ENCODE results near the gene RSBN1. TPM values are rescaled to one million over a fixed set of nuclear protein-coding genes. Genes with fewer than 3 reads are reported as not detected.

The RSBN1 gene
- total RNA-seq, 1 experiment from 2014 or later: 16.6 TPM

DNA sequence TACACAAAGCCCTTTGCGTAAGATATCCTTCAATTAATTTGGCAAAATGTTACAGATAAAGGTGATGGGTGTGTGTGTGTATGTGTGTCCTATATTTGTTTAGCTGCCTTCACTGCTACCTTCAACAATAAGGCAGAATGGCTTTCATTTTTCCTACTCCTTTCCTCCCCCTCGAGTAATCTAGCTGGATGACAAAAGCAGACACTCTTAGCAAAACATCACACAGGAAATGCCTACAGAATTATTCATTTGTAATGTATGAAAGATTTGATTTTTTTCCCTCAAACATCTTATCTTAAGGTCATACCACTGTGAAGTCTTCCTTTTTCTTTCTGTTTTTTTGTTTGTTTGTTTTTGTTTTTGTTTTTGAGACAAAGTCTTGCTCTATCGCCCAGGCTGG, 48.6 kb upstream of the RSBN1 start:
- no peak overlapping the region for H2AFZ ChIP-seq (ENCODE audit: low read depth, low read length, poor library complexity, severe bottlenecking)
- no peaks in the 10 kb centered on the region for H3K36me3 ChIP-seq (ENCODE audit: control insufficient read depth in 1 of 2, insufficient read depth in 2 of 2, low read length in 2 of 2)
- BruUV-seq (replicated peaks): no TSS peak
- H4K20me1 ChIP-seq (ENCODE audit: insufficient read depth): no peaks in the 10 kb centered on the region
- intact Hi-C loops (cut with micrococcal nuclease): no loop called here
- H3K4me2 ChIP-seq (ENCODE audit: low read length): no peak overlapping the region
- H3K9me2 ChIP-seq (ENCODE audit: insufficient read depth): no peaks in the 10 kb centered on the region
- H3K27ac ChIP-seq (ENCODE audit: low read depth, low read length): no peak overlapping the region
- ChIA-PET POLR2A (no interaction called here), CTCF (no interaction called here), RAD21 (ENCODE audit: low non-redundant PET in 1 of 2, low total read pairs in 2 of 2, uncharacterized antibody in 2 of 2, unreplicated experiment in 2 of 2) (no interaction called here)
- no peak overlapping the region for H3K9ac ChIP-seq (ENCODE audit: low read length)
- TF ChIP-seq POLR2AphosphoS5 (IDR thresholded peaks at IDR 0.05; ENCODE audit: low read depth, low read length) (no peak), CBX3 (IDR thresholded peaks at IDR 0.05; ENCODE audit: low read depth) (no peak), EGR1 (IDR thresholded peaks at IDR 0.05; ENCODE audit: low read depth) (no peak), ZFX (IDR thresholded peaks at IDR 0.05) (no peak), YY1 (IDR thresholded peaks at IDR 0.05; ENCODE audit: extremely low read depth, insufficient replicate concordance, low read depth, low read length) (no peak), ZNF274 (IDR thresholded peaks at IDR 0.05; ENCODE audit: low read depth, low read length) (no peak), EZH2 (IDR thresholded peaks at IDR 0.05) (no peak), ELF1 (IDR thresholded peaks at IDR 0.05; ENCODE audit: borderline replicate concordance, low read depth) (no peak), POLR2A (IDR thresholded peaks at IDR 0.05; ENCODE audit: borderline replicate concordance, extremely low read depth, insufficient read depth, insufficient read length) (no peak), EZH2phosphoT487 (IDR thresholded peaks at IDR 0.05; ENCODE audit: borderline replicate concordance) (no peak), RAD21 (IDR thresholded peaks at IDR 0.05; ENCODE audit: low read depth) (no peak), SIN3A (IDR thresholded peaks at IDR 0.05; ENCODE audit: low read depth) (no peak), SRF (IDR thresholded peaks at IDR 0.05; ENCODE audit: low read depth) (no peak), FOSL1 (IDR thresholded peaks at IDR 0.05; ENCODE audit: low read depth) (no peak), SP1 (IDR thresholded peaks at IDR 0.05; ENCODE audit: low read depth) (no peak), TCF7L2 (IDR thresholded peaks at IDR 0.05; ENCODE audit: borderline replicate concordance, extremely low read depth, insufficient read depth, insufficient read length) (no peak)
- TF ChIP-seq, protein P1, sequence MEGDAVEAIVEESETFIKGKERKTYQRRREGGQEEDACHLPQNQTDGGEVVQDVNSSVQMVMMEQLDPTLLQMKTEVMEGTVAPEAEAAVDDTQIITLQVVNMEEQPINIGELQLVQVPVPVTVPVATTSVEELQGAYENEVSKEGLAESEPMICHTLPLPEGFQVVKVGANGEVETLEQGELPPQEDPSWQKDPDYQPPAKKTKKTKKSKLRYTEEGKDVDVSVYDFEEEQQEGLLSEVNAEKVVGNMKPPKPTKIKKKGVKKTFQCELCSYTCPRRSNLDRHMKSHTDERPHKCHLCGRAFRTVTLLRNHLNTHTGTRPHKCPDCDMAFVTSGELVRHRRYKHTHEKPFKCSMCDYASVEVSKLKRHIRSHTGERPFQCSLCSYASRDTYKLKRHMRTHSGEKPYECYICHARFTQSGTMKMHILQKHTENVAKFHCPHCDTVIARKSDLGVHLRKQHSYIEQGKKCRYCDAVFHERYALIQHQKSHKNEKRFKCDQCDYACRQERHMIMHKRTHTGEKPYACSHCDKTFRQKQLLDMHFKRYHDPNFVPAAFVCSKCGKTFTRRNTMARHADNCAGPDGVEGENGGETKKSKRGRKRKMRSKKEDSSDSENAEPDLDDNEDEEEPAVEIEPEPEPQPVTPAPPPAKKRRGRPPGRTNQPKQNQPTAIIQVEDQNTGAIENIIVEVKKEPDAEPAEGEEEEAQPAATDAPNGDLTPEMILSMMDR (IDR thresholded peaks at IDR 0.05 in 2 of 3, conservative IDR thresholded peaks at IDR 0.05 in 1 of 3; ENCODE audit: borderline replicate concordance in 1 of 3, insufficient read depth in 1 of 3, low read depth in 2 of 3, low read length in 2 of 3): no peak
- TF ChIP-seq, protein P2, sequence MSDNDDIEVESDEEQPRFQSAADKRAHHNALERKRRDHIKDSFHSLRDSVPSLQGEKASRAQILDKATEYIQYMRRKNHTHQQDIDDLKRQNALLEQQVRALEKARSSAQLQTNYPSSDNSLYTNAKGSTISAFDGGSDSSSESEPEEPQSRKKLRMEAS (IDR thresholded peaks at IDR 0.05): no peak
- TF ChIP-seq, protein P3, sequence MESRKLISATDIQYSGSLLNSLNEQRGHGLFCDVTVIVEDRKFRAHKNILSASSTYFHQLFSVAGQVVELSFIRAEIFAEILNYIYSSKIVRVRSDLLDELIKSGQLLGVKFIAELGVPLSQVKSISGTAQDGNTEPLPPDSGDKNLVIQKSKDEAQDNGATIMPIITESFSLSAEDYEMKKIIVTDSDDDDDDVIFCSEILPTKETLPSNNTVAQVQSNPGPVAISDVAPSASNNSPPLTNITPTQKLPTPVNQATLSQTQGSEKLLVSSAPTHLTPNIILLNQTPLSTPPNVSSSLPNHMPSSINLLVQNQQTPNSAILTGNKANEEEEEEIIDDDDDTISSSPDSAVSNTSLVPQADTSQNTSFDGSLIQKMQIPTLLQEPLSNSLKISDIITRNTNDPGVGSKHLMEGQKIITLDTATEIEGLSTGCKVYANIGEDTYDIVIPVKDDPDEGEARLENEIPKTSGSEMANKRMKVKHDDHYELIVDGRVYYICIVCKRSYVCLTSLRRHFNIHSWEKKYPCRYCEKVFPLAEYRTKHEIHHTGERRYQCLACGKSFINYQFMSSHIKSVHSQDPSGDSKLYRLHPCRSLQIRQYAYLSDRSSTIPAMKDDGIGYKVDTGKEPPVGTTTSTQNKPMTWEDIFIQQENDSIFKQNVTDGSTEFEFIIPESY (IDR thresholded peaks at IDR 0.05; ENCODE audit: extremely low read depth, insufficient replicate concordance, low read length): no peak
- no peaks in the 10 kb centered on the region for H3K9me3 ChIP-seq (ENCODE audit: control insufficient read depth in 1 of 2, insufficient read depth in 1 of 2, low read depth in 1 of 2, low read length in 2 of 2)
- ATAC-seq: no peak
- H3K4me1 ChIP-seq (ENCODE audit: control insufficient read depth in 1 of 2, insufficient read depth in 2 of 2, low read length in 2 of 2): peaks cover 0 to 6% of the 10 kb centered on the region in 2 experiments; a peak in 1 of 4 replicates
- no peak overlapping the region for H3K4me3 ChIP-seq (replicated peaks in 1 of 2; ENCODE audit: low read depth in 1 of 2, low read length in 2 of 2)
- H3K27me3 ChIP-seq (ENCODE audit: insufficient read depth, low read length): no peaks in the 10 kb centered on the region
- H3K79me2 ChIP-seq (ENCODE audit: insufficient read depth, low read length): no peaks in the 10 kb centered on the region
- no peak for DNase-seq (ENCODE audit: low read depth, low spot score)
